ENCODE measurements around the gene ATP8A2.

The ATP8A2 gene

DNA sequence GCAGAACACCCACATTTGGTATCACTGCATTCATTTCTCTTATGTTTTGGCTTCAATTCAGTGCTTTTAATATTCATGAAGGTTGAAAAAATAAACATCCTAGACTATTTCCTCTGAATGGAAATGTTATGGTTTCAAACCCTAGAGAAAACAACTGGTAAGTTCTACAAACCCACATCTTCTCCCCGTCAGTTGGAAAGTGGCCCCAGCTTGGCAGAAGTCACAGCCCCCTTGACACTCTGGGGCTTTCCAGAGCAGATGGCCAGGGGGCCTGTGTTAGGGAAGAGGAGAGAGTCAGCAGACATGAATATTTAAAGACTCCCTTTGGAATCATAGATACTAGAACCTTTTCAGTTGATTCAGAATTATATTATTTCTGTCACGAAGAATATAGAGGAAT is 556.2 kb downstream of the ATP8A2 start:
- H3K4me3 ChIP-seq (ENCODE audit: low read length), result no peak overlapping the region
- DNase-seq (ENCODE audit: low read depth), result no peak
- TF ChIP-seq, protein P1, sequence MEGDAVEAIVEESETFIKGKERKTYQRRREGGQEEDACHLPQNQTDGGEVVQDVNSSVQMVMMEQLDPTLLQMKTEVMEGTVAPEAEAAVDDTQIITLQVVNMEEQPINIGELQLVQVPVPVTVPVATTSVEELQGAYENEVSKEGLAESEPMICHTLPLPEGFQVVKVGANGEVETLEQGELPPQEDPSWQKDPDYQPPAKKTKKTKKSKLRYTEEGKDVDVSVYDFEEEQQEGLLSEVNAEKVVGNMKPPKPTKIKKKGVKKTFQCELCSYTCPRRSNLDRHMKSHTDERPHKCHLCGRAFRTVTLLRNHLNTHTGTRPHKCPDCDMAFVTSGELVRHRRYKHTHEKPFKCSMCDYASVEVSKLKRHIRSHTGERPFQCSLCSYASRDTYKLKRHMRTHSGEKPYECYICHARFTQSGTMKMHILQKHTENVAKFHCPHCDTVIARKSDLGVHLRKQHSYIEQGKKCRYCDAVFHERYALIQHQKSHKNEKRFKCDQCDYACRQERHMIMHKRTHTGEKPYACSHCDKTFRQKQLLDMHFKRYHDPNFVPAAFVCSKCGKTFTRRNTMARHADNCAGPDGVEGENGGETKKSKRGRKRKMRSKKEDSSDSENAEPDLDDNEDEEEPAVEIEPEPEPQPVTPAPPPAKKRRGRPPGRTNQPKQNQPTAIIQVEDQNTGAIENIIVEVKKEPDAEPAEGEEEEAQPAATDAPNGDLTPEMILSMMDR (IDR thresholded peaks at IDR 0.05; ENCODE audit: insufficient read depth, low read depth, low read length, missing control alignments), result no peak

DNA sequence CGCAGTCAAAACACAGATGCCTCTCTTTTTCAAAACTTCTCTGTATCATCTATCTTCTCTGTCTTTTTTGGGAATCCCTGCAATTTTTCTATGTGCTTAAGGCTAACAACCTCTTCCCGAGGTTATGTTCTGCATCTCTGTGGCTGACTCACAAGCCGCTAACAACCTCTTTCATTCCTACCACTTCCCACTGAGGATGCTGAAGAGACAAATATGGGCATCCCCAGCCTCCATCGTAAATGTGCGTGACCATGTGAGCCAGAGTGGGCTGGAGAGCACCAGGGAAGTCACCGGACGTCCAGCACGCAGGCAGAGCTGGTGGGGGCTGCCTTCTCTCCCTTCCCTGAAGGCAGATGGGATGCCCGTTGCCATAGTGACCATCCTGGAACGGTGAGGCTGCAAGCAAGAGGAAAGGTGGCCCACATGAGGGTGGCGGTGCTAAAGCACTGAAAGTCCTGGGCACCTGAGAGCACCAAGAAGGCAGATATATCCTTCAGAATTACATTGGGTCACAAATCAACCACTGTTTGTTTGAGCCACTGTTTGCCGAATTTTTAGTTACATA is 557.2 kb downstream of the ATP8A2 start:
- H3K4me3 ChIP-seq (ENCODE audit: low read length), result no peak overlapping the region
- no peak for DNase-seq (ENCODE audit: low read depth)
- TF ChIP-seq, protein P1 (IDR thresholded peaks at IDR 0.05; ENCODE audit: insufficient read depth, low read depth, low read length, missing control alignments), result no peak

DNA sequence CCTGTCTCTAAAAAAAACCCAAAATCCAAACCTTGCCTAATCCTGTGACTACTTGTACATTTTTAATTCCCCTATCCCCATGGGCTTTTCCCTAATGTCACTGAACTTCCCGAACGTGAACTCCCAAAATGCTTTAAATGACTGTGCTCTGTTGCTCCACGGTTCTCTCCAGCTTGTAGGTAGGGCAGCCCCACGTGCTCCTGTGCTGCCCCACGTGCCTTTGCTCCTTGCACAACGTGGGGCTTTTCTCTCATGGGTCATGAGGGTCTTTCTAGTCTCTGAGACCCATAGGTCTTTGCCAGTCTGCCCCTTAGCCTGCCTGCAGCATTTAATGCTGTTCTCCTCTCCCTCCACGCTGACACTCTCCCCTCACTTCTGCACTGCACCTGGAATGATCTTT is 558.0 kb downstream of the ATP8A2 start:
- H3K4me3 ChIP-seq (ENCODE audit: low read length), result no peak overlapping the region
- no peak for DNase-seq (ENCODE audit: low read depth)
- TF ChIP-seq, protein P1 (IDR thresholded peaks at IDR 0.05; ENCODE audit: insufficient read depth, low read depth, low read length, missing control alignments), result no peak

DNA sequence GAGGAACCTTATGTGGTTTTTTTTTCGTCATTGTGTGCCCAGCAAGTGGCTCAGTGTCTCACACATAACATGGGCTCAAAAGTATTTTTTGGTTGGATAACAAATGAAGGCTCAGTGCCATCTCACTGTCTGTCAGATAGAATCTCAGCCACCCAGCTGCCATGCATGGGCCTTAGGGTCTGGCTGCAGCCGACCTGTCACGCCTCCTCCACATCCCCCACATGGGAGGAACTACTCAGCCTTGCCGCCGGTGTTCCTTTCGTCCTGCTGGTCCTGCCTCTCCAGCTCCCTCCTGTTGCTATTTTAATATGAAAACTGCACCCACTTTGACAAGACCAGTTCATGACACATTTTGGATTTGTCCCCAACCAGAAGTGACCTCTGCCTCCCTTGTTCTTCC is 558.9 kb downstream of the ATP8A2 start:
- DNase-seq (ENCODE audit: low read depth), result no peak
- no peak overlapping the region for H3K4me3 ChIP-seq (ENCODE audit: low read length)
- TF ChIP-seq, protein P1 (IDR thresholded peaks at IDR 0.05; ENCODE audit: insufficient read depth, low read depth, low read length, missing control alignments), result no peak

DNA sequence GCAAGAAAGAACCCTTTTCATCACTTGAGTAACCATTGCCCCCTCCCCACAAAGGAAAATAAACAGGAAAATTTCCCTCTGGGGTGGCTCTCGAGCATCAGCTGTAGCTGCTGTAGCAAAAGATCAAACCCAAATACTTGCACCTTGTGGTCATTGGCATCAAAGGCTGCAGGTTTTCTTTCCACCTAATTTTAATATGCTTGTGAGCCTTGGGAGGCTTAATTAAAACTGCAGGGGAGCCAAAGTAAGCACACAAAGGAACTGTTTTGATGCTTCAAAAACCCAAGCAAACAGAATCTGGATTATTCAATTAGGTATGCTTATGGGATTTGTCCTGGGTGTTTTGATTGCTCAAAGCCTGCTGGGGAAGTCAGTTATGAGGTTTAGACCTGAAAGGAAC is 560.6 kb downstream of the ATP8A2 start:
- DNase-seq (ENCODE audit: low read depth), result no peak
- no peak overlapping the region for H3K4me3 ChIP-seq (ENCODE audit: low read length)
- TF ChIP-seq, protein P1 (IDR thresholded peaks at IDR 0.05; ENCODE audit: insufficient read depth, low read depth, low read length, missing control alignments), result no peak

DNA sequence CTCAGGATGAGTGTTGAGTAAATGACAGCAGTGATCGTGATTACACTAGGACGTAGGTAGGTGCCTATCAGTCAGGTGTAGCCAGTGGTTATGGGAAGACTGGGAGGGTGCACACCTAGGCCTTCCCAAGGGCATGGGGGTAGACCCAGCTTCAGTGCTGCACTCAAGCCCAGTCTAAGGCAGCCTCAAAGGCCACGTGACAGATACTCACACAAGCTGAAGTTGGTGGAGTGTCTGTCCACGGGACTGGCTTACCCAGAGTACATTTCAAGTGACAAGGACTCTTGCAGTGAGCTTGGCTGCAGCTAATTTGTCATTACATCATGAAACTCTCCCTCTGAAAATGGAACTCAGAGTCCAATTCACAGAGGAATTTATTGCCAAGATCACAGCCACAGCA is 561.7 kb downstream of the ATP8A2 start:
- no peak for DNase-seq (ENCODE audit: low read depth)
- TF ChIP-seq, protein P1 (IDR thresholded peaks at IDR 0.05; ENCODE audit: insufficient read depth, low read depth, low read length, missing control alignments), result no peak
- no peak overlapping the region for H3K4me3 ChIP-seq (ENCODE audit: low read length)

DNA sequence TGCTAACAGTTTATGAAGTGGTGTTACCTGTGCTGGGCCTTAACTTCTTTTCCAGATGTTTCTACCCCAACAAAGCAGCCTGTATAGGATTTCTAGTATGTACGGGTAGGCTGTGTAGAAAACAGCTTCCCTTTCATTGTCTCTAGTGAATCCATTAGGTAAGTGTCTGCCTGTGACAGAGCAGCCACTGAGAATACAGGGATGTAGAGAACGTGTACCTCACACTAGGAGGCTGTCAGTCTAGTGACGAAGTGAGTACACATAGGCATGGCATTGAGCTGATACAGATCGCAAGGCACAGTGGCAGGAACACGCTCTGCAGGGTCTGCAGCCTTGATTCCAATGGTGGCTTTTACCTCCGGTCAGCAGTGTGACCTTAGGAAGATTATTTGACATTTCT is 562.4 kb downstream of the ATP8A2 start:
- TF ChIP-seq, protein P1 (IDR thresholded peaks at IDR 0.05; ENCODE audit: insufficient read depth, low read depth, low read length, missing control alignments), result no peak
- no peak overlapping the region for H3K4me3 ChIP-seq (ENCODE audit: low read length)
- DNase-seq (ENCODE audit: low read depth), result no peak
